Measurements from ENCODE around the gene NKIRAS1.
A peak's percentile ranks its signal among the peaks of the same experiment; 100 is the strongest.

Gene NKIRAS1

GRCh38 chr3:23944861-23945662 is 28.3 kb upstream of the NKIRAS1 start, which contains the start of gene NR1D2:
Gene NR1D2, plus strand, starts transcription at chr3:23945286. Its CDS starts 293 bp downstream, at chr3:23945579.
- H3K27ac ChIP-seq (ENCODE audit: extremely low read depth, low read depth, low read length), result peak within 1 kb of the TSS; percentile 93
- ChIA-PET CTCF (interaction anchor here (0.5 kb wide), 1 partner anchor 29 kb away, joined by 4 read pairs; no protein-coding TSS in a partner anchor), POLR2A (interaction anchor here (0.7 to 1.4 kb wide), 3 partner anchors 28 to 68 kb away, joined by 4 to 8 read pairs (median 6); partner anchors contain the start of genes NKIRAS1 and RPL15)
- no peaks in the 10 kb centered on the region for H3K36me3 ChIP-seq (ENCODE audit: control insufficient read depth in 2 of 2, insufficient read depth in 1 of 2, low read length in 2 of 2)
- H3K4me1 ChIP-seq (ENCODE audit: control insufficient read depth, insufficient read depth, low read length), result peaks cover 2% of the 10 kb centered on the region; the same call in 1 of the 2 replicates
- H3K9me3 ChIP-seq (ENCODE audit: control insufficient read depth, insufficient read depth, low read depth, low read length), result no peaks in the 10 kb centered on the region
- H3K4me3 ChIP-seq (ENCODE audit: low read depth, low read length), result peak within 1 kb of the TSS; percentile 80
- TF ChIP-seq, protein P1, sequence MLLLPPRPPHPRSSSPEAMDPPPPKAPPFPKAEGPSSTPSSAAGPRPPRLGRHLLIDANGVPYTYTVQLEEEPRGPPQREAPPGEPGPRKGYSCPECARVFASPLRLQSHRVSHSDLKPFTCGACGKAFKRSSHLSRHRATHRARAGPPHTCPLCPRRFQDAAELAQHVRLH (tag by site-specific recombination; IDR thresholded peaks at IDR 0.05), result no peak
- TF ChIP-seq, protein P2, sequence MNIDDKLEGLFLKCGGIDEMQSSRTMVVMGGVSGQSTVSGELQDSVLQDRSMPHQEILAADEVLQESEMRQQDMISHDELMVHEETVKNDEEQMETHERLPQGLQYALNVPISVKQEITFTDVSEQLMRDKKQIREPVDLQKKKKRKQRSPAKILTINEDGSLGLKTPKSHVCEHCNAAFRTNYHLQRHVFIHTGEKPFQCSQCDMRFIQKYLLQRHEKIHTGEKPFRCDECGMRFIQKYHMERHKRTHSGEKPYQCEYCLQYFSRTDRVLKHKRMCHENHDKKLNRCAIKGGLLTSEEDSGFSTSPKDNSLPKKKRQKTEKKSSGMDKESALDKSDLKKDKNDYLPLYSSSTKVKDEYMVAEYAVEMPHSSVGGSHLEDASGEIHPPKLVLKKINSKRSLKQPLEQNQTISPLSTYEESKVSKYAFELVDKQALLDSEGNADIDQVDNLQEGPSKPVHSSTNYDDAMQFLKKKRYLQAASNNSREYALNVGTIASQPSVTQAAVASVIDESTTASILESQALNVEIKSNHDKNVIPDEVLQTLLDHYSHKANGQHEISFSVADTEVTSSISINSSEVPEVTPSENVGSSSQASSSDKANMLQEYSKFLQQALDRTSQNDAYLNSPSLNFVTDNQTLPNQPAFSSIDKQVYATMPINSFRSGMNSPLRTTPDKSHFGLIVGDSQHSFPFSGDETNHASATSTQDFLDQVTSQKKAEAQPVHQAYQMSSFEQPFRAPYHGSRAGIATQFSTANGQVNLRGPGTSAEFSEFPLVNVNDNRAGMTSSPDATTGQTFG (tag by site-specific recombination; IDR thresholded peaks at IDR 0.05; ENCODE audit: borderline replicate concordance), result no peak
- TF ChIP-seq ZNF785 (tag by site-specific recombination; IDR thresholded peaks at IDR 0.05) (no peak), ZNF416 (tag by site-specific recombination; IDR thresholded peaks at IDR 0.05) (no peak), ZNF585B (tag by site-specific recombination; IDR thresholded peaks at IDR 0.05) (no peak), SP3 (tag by site-specific recombination; IDR thresholded peaks at IDR 0.05) (peak; percentile 80), ZNF791 (tag by site-specific recombination; IDR thresholded peaks at IDR 0.05) (no peak), ZNF670 (tag by site-specific recombination; IDR thresholded peaks at IDR 0.05; ENCODE audit: low read depth) (no peak), ZNF140 (tag by site-specific recombination; IDR thresholded peaks at IDR 0.05) (no peak), ZBTB20 (tag by site-specific recombination; IDR thresholded peaks at IDR 0.05) (peak; percentile 68; the same call in 1 of the 2 replicates), ZEB2 (tag by site-specific recombination; IDR thresholded peaks at IDR 0.05) (peak; percentile 70), SP2 (tag by site-specific recombination; IDR thresholded peaks at IDR 0.05) (peak; percentile 80), ZNF549 (tag by site-specific recombination; IDR thresholded peaks at IDR 0.05) (no peak), ZNF548 (tag by site-specific recombination; IDR thresholded peaks at IDR 0.05) (no peak), ZNF843 (tag by site-specific recombination; IDR thresholded peaks at IDR 0.05) (no peak), ZNF292 (tag by site-specific recombination; IDR thresholded peaks at IDR 0.05; ENCODE audit: borderline replicate concordance, low read depth) (no peak), ZSCAN23 (tag by site-specific recombination; IDR thresholded peaks at IDR 0.05) (no peak), ZNF571 (tag by site-specific recombination; IDR thresholded peaks at IDR 0.05) (no peak), ZBTB49 (tag by site-specific recombination; IDR thresholded peaks at IDR 0.05; ENCODE audit: low read depth) (no peak), YY1 (tag by site-specific recombination; IDR thresholded peaks at IDR 0.05) (no peak; the same call in 1 of the 2 replicates), SCRT2 (tag by site-specific recombination; IDR thresholded peaks at IDR 0.05) (no peak)
- TF ChIP-seq, protein P3, sequence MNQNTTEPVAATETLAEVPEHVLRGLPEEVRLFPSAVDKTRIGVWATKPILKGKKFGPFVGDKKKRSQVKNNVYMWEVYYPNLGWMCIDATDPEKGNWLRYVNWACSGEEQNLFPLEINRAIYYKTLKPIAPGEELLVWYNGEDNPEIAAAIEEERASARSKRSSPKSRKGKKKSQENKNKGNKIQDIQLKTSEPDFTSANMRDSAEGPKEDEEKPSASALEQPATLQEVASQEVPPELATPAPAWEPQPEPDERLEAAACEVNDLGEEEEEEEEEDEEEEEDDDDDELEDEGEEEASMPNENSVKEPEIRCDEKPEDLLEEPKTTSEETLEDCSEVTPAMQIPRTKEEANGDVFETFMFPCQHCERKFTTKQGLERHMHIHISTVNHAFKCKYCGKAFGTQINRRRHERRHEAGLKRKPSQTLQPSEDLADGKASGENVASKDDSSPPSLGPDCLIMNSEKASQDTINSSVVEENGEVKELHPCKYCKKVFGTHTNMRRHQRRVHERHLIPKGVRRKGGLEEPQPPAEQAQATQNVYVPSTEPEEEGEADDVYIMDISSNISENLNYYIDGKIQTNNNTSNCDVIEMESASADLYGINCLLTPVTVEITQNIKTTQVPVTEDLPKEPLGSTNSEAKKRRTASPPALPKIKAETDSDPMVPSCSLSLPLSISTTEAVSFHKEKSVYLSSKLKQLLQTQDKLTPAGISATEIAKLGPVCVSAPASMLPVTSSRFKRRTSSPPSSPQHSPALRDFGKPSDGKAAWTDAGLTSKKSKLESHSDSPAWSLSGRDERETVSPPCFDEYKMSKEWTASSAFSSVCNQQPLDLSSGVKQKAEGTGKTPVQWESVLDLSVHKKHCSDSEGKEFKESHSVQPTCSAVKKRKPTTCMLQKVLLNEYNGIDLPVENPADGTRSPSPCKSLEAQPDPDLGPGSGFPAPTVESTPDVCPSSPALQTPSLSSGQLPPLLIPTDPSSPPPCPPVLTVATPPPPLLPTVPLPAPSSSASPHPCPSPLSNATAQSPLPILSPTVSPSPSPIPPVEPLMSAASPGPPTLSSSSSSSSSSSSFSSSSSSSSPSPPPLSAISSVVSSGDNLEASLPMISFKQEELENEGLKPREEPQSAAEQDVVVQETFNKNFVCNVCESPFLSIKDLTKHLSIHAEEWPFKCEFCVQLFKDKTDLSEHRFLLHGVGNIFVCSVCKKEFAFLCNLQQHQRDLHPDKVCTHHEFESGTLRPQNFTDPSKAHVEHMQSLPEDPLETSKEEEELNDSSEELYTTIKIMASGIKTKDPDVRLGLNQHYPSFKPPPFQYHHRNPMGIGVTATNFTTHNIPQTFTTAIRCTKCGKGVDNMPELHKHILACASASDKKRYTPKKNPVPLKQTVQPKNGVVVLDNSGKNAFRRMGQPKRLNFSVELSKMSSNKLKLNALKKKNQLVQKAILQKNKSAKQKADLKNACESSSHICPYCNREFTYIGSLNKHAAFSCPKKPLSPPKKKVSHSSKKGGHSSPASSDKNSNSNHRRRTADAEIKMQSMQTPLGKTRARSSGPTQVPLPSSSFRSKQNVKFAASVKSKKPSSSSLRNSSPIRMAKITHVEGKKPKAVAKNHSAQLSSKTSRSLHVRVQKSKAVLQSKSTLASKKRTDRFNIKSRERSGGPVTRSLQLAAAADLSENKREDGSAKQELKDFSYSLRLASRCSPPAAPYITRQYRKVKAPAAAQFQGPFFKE (tag by site-specific recombination; IDR thresholded peaks at IDR 0.05; ENCODE audit: borderline replicate concordance), result no peak
- TF ChIP-seq, protein P4, sequence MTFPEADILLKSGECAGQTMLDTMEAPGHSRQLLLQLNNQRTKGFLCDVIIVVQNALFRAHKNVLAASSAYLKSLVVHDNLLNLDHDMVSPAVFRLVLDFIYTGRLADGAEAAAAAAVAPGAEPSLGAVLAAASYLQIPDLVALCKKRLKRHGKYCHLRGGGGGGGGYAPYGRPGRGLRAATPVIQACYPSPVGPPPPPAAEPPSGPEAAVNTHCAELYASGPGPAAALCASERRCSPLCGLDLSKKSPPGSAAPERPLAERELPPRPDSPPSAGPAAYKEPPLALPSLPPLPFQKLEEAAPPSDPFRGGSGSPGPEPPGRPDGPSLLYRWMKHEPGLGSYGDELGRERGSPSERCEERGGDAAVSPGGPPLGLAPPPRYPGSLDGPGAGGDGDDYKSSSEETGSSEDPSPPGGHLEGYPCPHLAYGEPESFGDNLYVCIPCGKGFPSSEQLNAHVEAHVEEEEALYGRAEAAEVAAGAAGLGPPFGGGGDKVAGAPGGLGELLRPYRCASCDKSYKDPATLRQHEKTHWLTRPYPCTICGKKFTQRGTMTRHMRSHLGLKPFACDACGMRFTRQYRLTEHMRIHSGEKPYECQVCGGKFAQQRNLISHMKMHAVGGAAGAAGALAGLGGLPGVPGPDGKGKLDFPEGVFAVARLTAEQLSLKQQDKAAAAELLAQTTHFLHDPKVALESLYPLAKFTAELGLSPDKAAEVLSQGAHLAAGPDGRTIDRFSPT (tag by site-specific recombination; IDR thresholded peaks at IDR 0.05), result no peak
